ENCODE data around the gene ZNF304. TPM values are rescaled to one million over a fixed set of nuclear protein-coding genes. Genes with fewer than 3 reads are reported as not detected.

The ZNF304 gene
- total and polyA plus RNA-seq, 9 donors: 3.0 to 13.0 (median 9.1) TPM

DNA sequence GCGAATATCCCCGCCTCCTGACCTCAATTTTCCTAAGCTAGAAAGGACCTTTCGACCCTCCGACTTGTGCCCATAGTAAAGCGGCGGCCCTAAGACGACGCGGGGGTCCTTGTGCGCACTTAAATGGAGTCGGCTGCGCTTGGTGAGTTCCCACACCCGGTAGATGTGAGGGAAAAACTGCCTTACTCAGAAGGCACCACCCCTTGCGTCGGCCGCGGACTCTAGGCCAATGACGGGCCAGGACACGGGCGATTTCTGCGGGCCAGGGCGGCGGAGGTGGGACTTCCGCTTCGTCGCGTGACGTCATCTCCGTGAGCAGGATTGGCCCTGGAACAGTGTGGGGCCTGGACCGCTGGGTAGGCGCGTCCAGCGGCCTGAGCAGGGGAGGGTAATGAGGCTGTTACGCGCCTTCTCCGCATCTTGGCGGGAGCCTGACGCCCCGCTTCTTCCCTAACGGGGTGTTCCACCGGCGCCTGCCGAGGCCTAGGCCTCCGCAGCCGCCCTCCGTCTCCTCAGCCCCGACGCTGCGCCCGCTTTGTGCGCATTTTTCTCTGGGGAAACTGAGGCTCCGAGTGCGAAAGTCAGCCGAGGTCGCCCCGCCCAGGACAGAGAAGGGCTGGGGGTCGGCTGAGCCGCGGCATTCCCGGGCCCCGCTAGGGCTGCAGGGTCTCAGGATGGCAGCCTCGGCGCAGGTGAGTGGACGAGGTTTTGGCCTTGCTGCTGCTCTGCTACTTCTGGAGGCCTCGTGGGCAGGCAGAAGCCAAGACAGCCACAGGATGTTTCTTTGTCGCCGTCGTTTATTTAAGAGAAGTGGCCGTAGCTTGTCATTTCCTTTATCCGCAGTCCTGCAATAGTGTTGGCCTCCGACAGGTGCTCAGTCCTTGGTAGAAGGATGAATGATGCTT lies 30.6 kb upstream of the ZNF304 start, which contains the start of gene ZNF543:
ZNF543 (plus strand) TSS at position 293 of the 905 bp plus-strand sequence; CDS start at position 675, 382 bp downstream.
- Histone ChIP-seq H3K36me3 (peaks cover 6% of the 10 kb centered on the region), H3K9me3 (peaks cover 7 to 24% of the 10 kb centered on the region in 2 donors), H3K27ac (peak within 1 kb of the TSS; percentile 63 to 81), H3K4me3 (peak within 1 kb of the TSS; percentile 75), H3K4me1 (ENCODE audit: insufficient read depth) (no peaks in the 10 kb centered on the region), H3K27me3 (no peaks in the 10 kb centered on the region)
- TF ChIP-seq EP300 (IDR thresholded peaks at IDR 0.05): no peak
- TF ChIP-seq, protein P1, sequence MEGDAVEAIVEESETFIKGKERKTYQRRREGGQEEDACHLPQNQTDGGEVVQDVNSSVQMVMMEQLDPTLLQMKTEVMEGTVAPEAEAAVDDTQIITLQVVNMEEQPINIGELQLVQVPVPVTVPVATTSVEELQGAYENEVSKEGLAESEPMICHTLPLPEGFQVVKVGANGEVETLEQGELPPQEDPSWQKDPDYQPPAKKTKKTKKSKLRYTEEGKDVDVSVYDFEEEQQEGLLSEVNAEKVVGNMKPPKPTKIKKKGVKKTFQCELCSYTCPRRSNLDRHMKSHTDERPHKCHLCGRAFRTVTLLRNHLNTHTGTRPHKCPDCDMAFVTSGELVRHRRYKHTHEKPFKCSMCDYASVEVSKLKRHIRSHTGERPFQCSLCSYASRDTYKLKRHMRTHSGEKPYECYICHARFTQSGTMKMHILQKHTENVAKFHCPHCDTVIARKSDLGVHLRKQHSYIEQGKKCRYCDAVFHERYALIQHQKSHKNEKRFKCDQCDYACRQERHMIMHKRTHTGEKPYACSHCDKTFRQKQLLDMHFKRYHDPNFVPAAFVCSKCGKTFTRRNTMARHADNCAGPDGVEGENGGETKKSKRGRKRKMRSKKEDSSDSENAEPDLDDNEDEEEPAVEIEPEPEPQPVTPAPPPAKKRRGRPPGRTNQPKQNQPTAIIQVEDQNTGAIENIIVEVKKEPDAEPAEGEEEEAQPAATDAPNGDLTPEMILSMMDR (IDR thresholded peaks at IDR 0.05): peak in 1 of 3 donors; percentile 17
- peak; percentile 60 for TF ChIP-seq POLR2A (IDR thresholded peaks at IDR 0.05)
- intact Hi-C loops (cut with DNase I): no loop called here
- 1% methylated on average over 61 to 71 of the region's 71 CpGs for WGBS, 3 donors
- peak; percentile 93 to 95 (median 94) for DNase-seq

DNA sequence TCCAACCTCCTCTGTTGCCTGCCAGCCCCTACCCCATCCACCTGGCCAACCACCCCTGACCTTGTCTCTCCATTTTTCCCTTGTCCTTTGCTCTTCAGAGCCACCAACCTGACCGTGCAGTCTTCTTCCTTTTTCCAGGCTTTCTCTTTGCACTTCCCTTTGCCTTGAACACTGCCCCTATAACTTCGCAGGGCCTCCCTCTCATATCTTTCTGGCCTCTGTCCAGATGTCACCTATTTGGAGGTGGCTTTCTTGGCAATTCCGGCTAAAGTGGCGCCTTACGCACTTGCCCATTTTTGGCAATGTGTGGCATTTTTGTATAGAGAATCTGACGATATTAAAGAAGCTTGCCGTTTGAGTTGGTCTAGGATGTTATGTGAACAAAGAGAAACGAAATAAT lies 30.0 kb upstream of the ZNF304 start:
- 37 to 52% (median 40%) methylated on average over 8 of the region's 8 CpGs for WGBS, 3 donors
- Histone ChIP-seq H3K4me1 (ENCODE audit: insufficient read depth) (no peaks in the 10 kb centered on the region), H3K9me3 (peaks cover 7 to 31% of the 10 kb centered on the region in 2 donors), H3K27me3 (no peaks in the 10 kb centered on the region), H3K27ac (peak overlapping the region in 1 of 2 donors; percentile 81), H3K4me3 (peak overlapping the region; percentile 75), H3K36me3 (peaks cover 6% of the 10 kb centered on the region)
- intact Hi-C loops (cut with DNase I): no loop called here
- DNase-seq: no peak
- no peak for TF ChIP-seq EP300 (IDR thresholded peaks at IDR 0.05)
- TF ChIP-seq, protein P1 (IDR thresholded peaks at IDR 0.05): no peak
- TF ChIP-seq POLR2A (IDR thresholded peaks at IDR 0.05): no peak

DNA sequence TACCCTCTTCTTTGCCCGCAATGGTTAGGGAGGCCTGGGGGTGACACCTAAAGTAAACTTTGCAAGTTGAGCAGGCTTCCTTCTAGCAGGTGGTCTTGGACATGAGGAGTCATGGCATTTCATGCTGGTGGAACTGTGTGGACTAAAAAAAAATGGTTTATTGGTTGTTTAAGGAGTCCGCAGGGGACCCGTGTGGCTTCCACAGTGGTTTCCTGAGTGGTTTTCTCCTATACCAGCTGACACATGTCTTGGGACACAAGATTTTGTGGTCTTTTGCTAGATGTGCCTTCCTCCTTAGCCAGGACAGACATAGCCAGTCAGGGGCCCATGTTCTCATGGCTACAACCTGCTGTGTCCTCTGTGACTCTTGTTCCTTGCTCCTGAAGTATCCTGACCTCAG lies 29.3 kb upstream of the ZNF304 start:
- 63 to 89% (median 82%) methylated on average over 3 of the region's 3 CpGs for WGBS, 3 donors
- Histone ChIP-seq H3K9me3 (peaks cover 7 to 37% of the 10 kb centered on the region in 2 donors), H3K36me3 (peaks cover 6% of the 10 kb centered on the region), H3K4me1 (ENCODE audit: insufficient read depth) (no peaks in the 10 kb centered on the region), H3K4me3 (no peak overlapping the region), H3K27ac (no peak overlapping the region), H3K27me3 (no peaks in the 10 kb centered on the region)
- TF ChIP-seq, protein P1 (IDR thresholded peaks at IDR 0.05): no peak
- no peak for DNase-seq
- intact Hi-C loops (cut with DNase I): no loop called here

DNA sequence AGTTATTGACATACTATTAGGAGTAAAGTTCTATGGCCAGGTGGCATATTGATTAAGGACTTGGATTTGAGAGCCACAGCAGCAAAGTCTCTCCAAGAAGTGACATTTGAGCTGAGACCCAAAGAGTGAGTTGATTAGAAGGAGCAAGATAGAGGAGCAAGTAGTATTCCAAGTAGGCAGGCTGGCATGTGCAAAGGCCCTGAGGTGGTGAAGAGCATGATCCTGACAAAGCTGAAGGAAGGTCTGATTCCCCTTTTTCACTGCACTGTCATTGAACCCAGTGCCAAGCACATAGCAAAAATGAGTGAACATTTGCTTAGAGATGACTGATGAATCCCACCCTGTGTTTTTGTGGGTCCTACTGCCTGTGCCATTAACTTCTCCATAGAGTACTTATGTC lies 26.1 kb upstream of the ZNF304 start:
- no peak for TF ChIP-seq EP300 (IDR thresholded peaks at IDR 0.05)
- TF ChIP-seq POLR2A (IDR thresholded peaks at IDR 0.05): no peak
- TF ChIP-seq, protein P1 (IDR thresholded peaks at IDR 0.05): no peak
- Histone ChIP-seq H3K4me1 (ENCODE audit: insufficient read depth) (no peaks in the 10 kb centered on the region), H3K9me3 (peaks cover 21 to 59% of the 10 kb centered on the region in 2 donors), H3K27ac (no peak overlapping the region), H3K36me3 (peaks cover 12% of the 10 kb centered on the region), H3K4me3 (no peak overlapping the region), H3K27me3 (no peaks in the 10 kb centered on the region)
- no peak for DNase-seq
- intact Hi-C loops (cut with DNase I): no loop called here
